Erythroblast (primary cell): ENCODE results near the gene HECW1.

Experiments used
- GATA1 ChIP-seq: IDR thresholded peaks from 2 replicates; pipeline ENCODE4 v1.6.1; 2011; ENCODE audit warnings: low read depth, mild to moderate bottlenecking, control low read depth, low read length, moderate library complexity
- POLR2A ChIP-seq: IDR thresholded peaks from 2 replicates; pipeline ENCODE4 v1.6.1; 2011; ENCODE audit warnings: mild to moderate bottlenecking, low read length

DNA sequence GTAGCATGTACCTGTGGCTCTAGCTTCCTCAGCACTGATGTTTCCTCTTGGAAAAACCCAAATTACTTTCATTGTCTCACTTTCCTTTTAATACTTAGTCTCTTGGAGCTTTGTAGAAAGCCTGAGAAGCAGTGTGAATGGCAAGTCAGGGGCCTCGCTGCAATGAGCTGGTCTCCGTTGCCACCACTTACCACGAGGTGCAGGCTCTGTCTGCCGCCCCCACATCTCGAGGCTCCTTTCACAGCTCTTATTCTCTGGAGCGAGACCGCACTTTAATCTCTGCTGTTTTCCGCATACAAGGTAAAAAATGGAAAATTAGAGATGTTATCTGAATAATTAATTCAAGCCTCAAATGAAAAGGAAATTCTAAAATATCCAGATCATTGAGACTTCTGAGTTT, 186.2 kb downstream of the HECW1 start:
- TF ChIP-seq POLR2A (no peak), GATA1 (no peak)
